Suprapubic skin (tissue), 3 donors: Measurements from ENCODE around the gene CCDC102B.

ENCODE experiments used
- CTCF ChIP-seq, 2 donors: fragments of 200-600 bp in 1 of 2; fragments of 450-650 bp in 1 of 2; sonication (generic) in 1 of 2; IDR thresholded peaks; one replicate each; pipeline ENCODE4 v1.5.1; 2016 to 2019; ENCODE audit warnings: antibody characterized with exemption in 2 of 2, mild to moderate bottlenecking in 1 of 2, moderate library complexity in 1 of 2
- POLR2A ChIP-seq, 2 donors: fragments of 450-650 bp; IDR thresholded peaks; one replicate each; pipeline ENCODE4 v1.6.1; 2017; ENCODE audit warnings: antibody characterized with exemption in 2 of 2, mild to moderate bottlenecking in 2 of 2, moderate library complexity in 2 of 2

- TF ChIP-seq CTCF (IDR thresholded peaks at IDR 0.05) (no peak), POLR2A (IDR thresholded peaks at IDR 0.05) (no peak)
Measured at GRCh38 chr18:68779169-68779568, 18.7 kb upstream of the CCDC102B start.
